Choroid plexus epithelial cell (primary cell): ENCODE results near the gene KIF13A.
A peak's percentile ranks its signal among the peaks of the same experiment; 100 is the strongest.

Experiments
- DNase-seq: peaks from one replicate; pipeline ENCODE4 v3.0.0-alpha.2; 2010; ENCODE audit warnings: low read depth
- H3K4me3 ChIP-seq: 2 replicates; pipeline ENCODE4 v1.5.1; 2011; ENCODE audit warnings: low read depth, mild to moderate bottlenecking, control low read depth, low read length, moderate library complexity
- TF ChIP-seq, protein P1 (sequence below): conservative IDR thresholded peaks from 2 replicates; pipeline ENCODE4 v1.5.1; 2011; ENCODE audit warnings: low read depth, mild to moderate bottlenecking, control low read depth, inconsistent platforms, low read length, moderate library complexity

Gene KIF13A

GRCh38 chr6:17855381-17855780, 132.1 kb downstream of the KIF13A start:
- H3K4me3 ChIP-seq, result no peak overlapping the region
- DNase-seq, result no peak
- TF ChIP-seq, protein P1, sequence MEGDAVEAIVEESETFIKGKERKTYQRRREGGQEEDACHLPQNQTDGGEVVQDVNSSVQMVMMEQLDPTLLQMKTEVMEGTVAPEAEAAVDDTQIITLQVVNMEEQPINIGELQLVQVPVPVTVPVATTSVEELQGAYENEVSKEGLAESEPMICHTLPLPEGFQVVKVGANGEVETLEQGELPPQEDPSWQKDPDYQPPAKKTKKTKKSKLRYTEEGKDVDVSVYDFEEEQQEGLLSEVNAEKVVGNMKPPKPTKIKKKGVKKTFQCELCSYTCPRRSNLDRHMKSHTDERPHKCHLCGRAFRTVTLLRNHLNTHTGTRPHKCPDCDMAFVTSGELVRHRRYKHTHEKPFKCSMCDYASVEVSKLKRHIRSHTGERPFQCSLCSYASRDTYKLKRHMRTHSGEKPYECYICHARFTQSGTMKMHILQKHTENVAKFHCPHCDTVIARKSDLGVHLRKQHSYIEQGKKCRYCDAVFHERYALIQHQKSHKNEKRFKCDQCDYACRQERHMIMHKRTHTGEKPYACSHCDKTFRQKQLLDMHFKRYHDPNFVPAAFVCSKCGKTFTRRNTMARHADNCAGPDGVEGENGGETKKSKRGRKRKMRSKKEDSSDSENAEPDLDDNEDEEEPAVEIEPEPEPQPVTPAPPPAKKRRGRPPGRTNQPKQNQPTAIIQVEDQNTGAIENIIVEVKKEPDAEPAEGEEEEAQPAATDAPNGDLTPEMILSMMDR, result no peak

GRCh38 chr6:17853533-17853932, 133.9 kb downstream of the KIF13A start:
- DNase-seq, result no peak
- TF ChIP-seq, protein P1, result no peak
- no peak overlapping the region for H3K4me3 ChIP-seq

GRCh38 chr6:17851720-17852161, 135.7 kb downstream of the KIF13A start:
- DNase-seq, result peak; percentile 58
- no peak overlapping the region for H3K4me3 ChIP-seq

GRCh38 chr6:17851001-17851719, 136.3 kb downstream of the KIF13A start:
- TF ChIP-seq, protein P1, result no peak
- DNase-seq, result no peak
- H3K4me3 ChIP-seq, result no peak overlapping the region

More at GRCh38 chr6:17851720-17852161, 135.7 kb downstream of the KIF13A start:
- TF ChIP-seq, protein P1, result no peak

GRCh38 chr6:17850281-17850680, 137.2 kb downstream of the KIF13A start:
- no peak for DNase-seq
- TF ChIP-seq, protein P1, result no peak
- no peak overlapping the region for H3K4me3 ChIP-seq

DNA sequence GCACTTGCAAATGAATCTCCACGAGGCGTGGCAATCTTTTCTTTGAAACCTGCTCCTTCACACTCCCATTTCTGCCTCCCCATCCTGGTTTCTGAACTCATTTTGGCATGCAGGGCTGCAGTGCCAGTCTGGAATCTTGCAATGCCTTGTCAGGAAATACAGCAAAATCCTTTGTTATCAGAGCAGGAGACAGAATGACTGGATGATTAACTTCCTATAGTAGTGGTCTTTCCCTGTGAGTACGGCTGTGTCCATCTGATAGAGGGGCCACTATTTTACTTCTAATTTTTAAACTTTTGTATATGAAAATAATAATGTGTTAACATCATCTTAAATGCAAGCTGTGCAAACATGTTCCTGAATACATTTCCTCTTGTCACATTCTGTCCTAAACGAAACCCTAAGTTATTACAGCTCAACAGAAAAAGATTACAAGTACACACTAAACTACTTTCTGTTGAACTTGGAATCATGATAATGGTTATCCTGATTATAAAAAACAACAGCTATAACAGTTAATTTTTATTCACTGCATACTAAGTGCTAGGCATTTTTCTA, 140.2 kb downstream of the KIF13A start:
- H3K4me3 ChIP-seq, result no peak overlapping the region
- TF ChIP-seq, protein P1, result no peak
- no peak for DNase-seq

- no peak overlapping the region for H3K4me3 ChIP-seq
- DNase-seq, result no peak
- TF ChIP-seq, protein P1, result no peak
Measured at GRCh38 chr6:17846762-17847161, 140.7 kb downstream of the KIF13A start.
